Stimulated activated CD8-positive, alpha-beta memory T cell treated with anti-CD3 and anti-CD28 coated beads, Interleukin-2, amount 100 ng/mL, for 1 hour (primary cell): Measurements from ENCODE around the gene SNRPA1.
"Not testable (repeated sequence)": the region's sequence is repeated elsewhere in the genome, so short reads cannot be mapped to it uniquely, and the experiment has no call there.

Experiments
- DNase-seq, 2 donors: peaks; one replicate each; pipeline ENCODE4 v3.0.0-alpha.2; 2020; ENCODE audit warnings: low read depth in 2 of 2

The SNRPA1 gene

GRCh38 chr15:101296418-101297405, 1.7 kb upstream of the SNRPA1 start:
- no peak for DNase-seq

- DNase-seq, result no peak
Observed at GRCh38 chr15:101295607-101296161, 636 bp upstream of the SNRPA1 start.

- DNase-seq, result no peak
Observed at GRCh38 chr15:101293122-101293521, 1.9 kb downstream of the SNRPA1 start.

GRCh38 chr15:101288905-101289513, 6.0 kb downstream of the SNRPA1 start:
- DNase-seq, result no peak

GRCh38 chr15:101287342-101287741, 7.7 kb downstream of the SNRPA1 start:
- not testable (repeated sequence) for DNase-seq

- DNase-seq, result no peak
Observed at GRCh38 chr15:101286471-101287114, 8.5 kb downstream of the SNRPA1 start.

- DNase-seq, result no peak
Observed at GRCh38 chr15:101283931-101284330, 11.1 kb downstream of the SNRPA1 start.

GRCh38 chr15:101280007-101280406, 15.0 kb downstream of the SNRPA1 start:
- no peak for DNase-seq

GRCh38 chr15:101277943-101278564, 17.0 kb downstream of the SNRPA1 start:
- no peak for DNase-seq

- DNase-seq, result peak; percentile 75 to 83
Observed at GRCh38 chr15:101277038-101277822, 17.8 kb downstream of the SNRPA1 start, which contains the start of gene SELENOS. Gene SELENOS (minus strand): TSS chr15:101277485. CDS start chr15:101277417, 68 bp downstream.

GRCh38 chr15:101276501-101277037, 18.5 kb downstream of the SNRPA1 start:
- DNase-seq, result no peak

- DNase-seq, result no peak
Observed at GRCh38 chr15:101275018-101275417, 20.0 kb downstream of the SNRPA1 start.

- no peak for DNase-seq
Observed at GRCh38 chr15:101273534-101273933, 21.5 kb downstream of the SNRPA1 start.

GRCh38 chr15:101272584-101272983, 22.5 kb downstream of the SNRPA1 start:
- no peak for DNase-seq

GRCh38 chr15:101269479-101270223, 25.4 kb downstream of the SNRPA1 start:
- no peak for DNase-seq

GRCh38 chr15:101267320-101268104, 27.5 kb downstream of the SNRPA1 start:
- no peak for DNase-seq

GRCh38 chr15:101266787-101267186, 28.3 kb downstream of the SNRPA1 start:
- no peak for DNase-seq

- DNase-seq, result no peak
Observed at GRCh38 chr15:101266034-101266433, 29.0 kb downstream of the SNRPA1 start.
